Neural cell (in vitro differentiated cells): ENCODE results near the gene PTDSS2. TPM values are rescaled to one million over a fixed set of nuclear protein-coding genes. Genes with fewer than 3 reads are reported as not detected.

Experiments used
- H2AFZ ChIP-seq: fragments of 200-600, 300-800 bp; sonication (generic), shearing (Covaris generic); 2 replicates; pipeline ENCODE4 v1.6.0; 2014; ENCODE audit warnings: low read depth, mild to moderate bottlenecking, antibody characterized with exemption, low read length, moderate library complexity
- H3F3A ChIP-seq: fragments of 200-600 bp; shearing (Covaris generic); 2 replicates; pipeline ENCODE4 v1.6.1; 2016; ENCODE audit warnings: mild to moderate bottlenecking, moderate library complexity, mixed read lengths, antibody characterized with exemption, low read length; ENCODE audit not compliant: insufficient read depth, poor library complexity, severe bottlenecking
- H3K27ac ChIP-seq: fragments of 200-600, 300-800 bp; sonication (generic), shearing (Covaris generic); 2 replicates; pipeline ENCODE4 v1.5.1; 2014; ENCODE audit warnings: mild to moderate bottlenecking, low read length, moderate library complexity
- H3K27me3 ChIP-seq: fragments of 300-800, 200-600 bp; sonication (generic), shearing (Covaris generic); 2 replicates; pipeline ENCODE4 v1.6.0; 2014; ENCODE audit warnings: mild to moderate bottlenecking, low read depth, low read length, moderate library complexity; ENCODE audit not compliant: insufficient read depth
- H3K36me3 ChIP-seq: fragments of 300-800, 200-600 bp; sonication (generic), shearing (Covaris generic); 2 replicates; pipeline ENCODE4 v1.5.1; 2014; ENCODE audit warnings: mild to moderate bottlenecking, antibody characterized with exemption, low read length, moderate library complexity; ENCODE audit not compliant: insufficient read depth
- H3K4me2 ChIP-seq: fragments of 300-800, 200-600 bp; sonication (generic), shearing (Covaris generic); 2 replicates; pipeline ENCODE4 v1.6.0; 2014; ENCODE audit warnings: mild to moderate bottlenecking, low read length
- H3K4me3 ChIP-seq: fragments of 300-800, 200-600 bp; sonication (generic), shearing (Covaris generic); 2 replicates; pipeline ENCODE4 v1.5.1; 2014; ENCODE audit warnings: mild to moderate bottlenecking, low read length, moderate library complexity
- H3K79me2 ChIP-seq: fragments of 200-600 bp; shearing (Covaris generic); replicated peaks from 2 replicates; pipeline ENCODE4 v1.6.0; 2014; ENCODE audit warnings: mild to moderate bottlenecking, low read length, moderate library complexity; ENCODE audit not compliant: insufficient read depth
- H3K9ac ChIP-seq: fragments of 300-800, 200-600 bp; sonication (generic), shearing (Covaris generic); 2 replicates; pipeline ENCODE4 v1.6.1; 2016; ENCODE audit warnings: mild to moderate bottlenecking, low read length, mixed read lengths
- H3K9me2 ChIP-seq: fragments of 200-600 bp; shearing (Covaris generic); 2 replicates; pipeline ENCODE4 v1.6.1; 2016; ENCODE audit warnings: mild to moderate bottlenecking, low read length, mixed read lengths; ENCODE audit not compliant: insufficient read depth
- H3K9me3 ChIP-seq: fragments of 200-600, 300-800 bp; sonication (generic), shearing (Covaris generic); 2 replicates; pipeline ENCODE4 v1.6.1; 2016; ENCODE audit warnings: mild to moderate bottlenecking, mixed run types, low read length, moderate library complexity, mixed read lengths
- H4K20me1 ChIP-seq: fragments of 200-600 bp; shearing (Covaris generic); 2 replicates; pipeline ENCODE4 v1.6.1; 2016; ENCODE audit warnings: mild to moderate bottlenecking, mixed run types; ENCODE audit not compliant: insufficient read depth
- EP300 ChIP-seq: fragments of 450-650 bp; conservative IDR thresholded peaks from 2 replicates; pipeline ENCODE4 v1.6.1; 2014; ENCODE audit warnings: antibody characterized with exemption, mild to moderate bottlenecking, moderate library complexity; ENCODE audit not compliant: poor library complexity, severe bottlenecking
- EZH2 ChIP-seq: fragments of 200-600, 300-800 bp; shearing (Covaris generic), sonication (generic); IDR thresholded peaks from 2 replicates; pipeline ENCODE4 v1.6.1; 2014; ENCODE audit warnings: antibody characterized with exemption, low read length, borderline replicate concordance, mild to moderate bottlenecking; ENCODE audit not compliant: insufficient read depth, poor library complexity, severe bottlenecking
- MXI1 ChIP-seq: fragments of 450-650 bp; conservative IDR thresholded peaks from 2 replicates; pipeline ENCODE4 v1.6.1; 2014; ENCODE audit warnings: antibody characterized with exemption, mild to moderate bottlenecking; ENCODE audit not compliant: poor library complexity, severe bottlenecking
- POLR2AphosphoS5 ChIP-seq: IDR thresholded peaks from 2 replicates; pipeline ENCODE4 v1.6.1; 2012
- RAD21 ChIP-seq: fragments of 450-650 bp; conservative IDR thresholded peaks from 2 replicates; pipeline ENCODE4 v1.6.1; 2014; ENCODE audit warnings: antibody characterized with exemption, mild to moderate bottlenecking, moderate library complexity
- SMC3 ChIP-seq: fragments of 450-650 bp; conservative IDR thresholded peaks from 2 replicates; pipeline ENCODE4 v1.6.1; 2014; ENCODE audit warnings: antibody characterized with exemption, mild to moderate bottlenecking, moderate library complexity; ENCODE audit not compliant: poor library complexity
- TAF1 ChIP-seq: IDR thresholded peaks from 2 replicates; pipeline ENCODE4 v1.6.1; 2012; ENCODE audit warnings: low read depth
- polyA plus RNA-seq: library from polyadenylated mRNA; depleted of rRNA; stranded (reverse); fragments of >200 nt; gene quantifications from 2 replicates; pipeline ENCODE4 v1.2.3, GENCODE V29; 2014
- TF ChIP-seq, protein P1 (sequence below): fragments of 450-650 bp; IDR thresholded peaks from 2 replicates; pipeline ENCODE4 v1.5.1; 2014; ENCODE audit warnings: antibody characterized with exemption, mild to moderate bottlenecking, moderate library complexity; ENCODE audit not compliant: poor library complexity, severe bottlenecking
- TF ChIP-seq, protein P2 (sequence below): IDR thresholded peaks from 2 replicates; pipeline ENCODE4 v1.6.1; 2012; ENCODE audit warnings: borderline replicate concordance

PTDSS2 gene
- polyA plus RNA-seq, 1 donor from 2014 or later: 54.3 TPM

DNA sequence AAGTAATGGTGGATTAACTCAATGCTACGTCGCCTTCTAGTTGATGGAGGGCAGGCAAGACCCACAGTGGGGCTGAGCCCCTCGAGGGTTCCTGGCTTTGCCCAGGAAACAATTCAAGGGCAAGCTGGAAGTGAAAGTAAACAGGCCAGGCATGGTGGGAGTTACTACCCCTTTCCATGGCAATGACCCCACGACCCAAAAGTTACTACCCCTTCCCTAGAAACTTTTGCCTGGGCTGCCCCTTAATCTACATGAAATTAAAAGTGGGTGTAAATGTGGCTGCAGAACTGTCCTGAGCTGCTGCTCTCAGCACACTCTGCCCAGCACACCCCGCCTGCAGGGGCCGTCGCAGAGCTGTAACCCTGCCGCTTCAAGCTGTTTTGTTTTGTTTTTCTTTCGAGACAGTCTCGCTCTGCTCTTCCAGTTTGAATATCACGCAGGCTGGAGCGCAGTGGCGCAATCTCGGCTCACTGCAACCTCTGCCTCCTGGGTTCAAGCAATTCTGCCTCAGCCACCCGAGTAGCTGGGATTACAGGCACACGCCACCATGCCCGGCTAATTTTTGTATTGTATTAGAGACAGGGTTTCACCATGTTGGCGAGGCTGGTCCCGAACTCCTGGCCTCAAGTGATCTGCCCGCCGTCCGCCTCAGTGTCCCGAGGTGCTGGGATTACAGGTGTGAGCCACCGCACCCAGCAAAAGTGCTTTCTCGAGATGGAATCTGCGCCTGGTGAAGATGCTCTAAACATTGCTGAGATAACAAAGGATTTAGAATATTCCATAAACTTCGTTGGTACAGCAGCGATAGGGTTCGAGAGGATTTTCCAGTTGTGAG lies 62.9 kb downstream of the PTDSS2 start:
- H2AFZ ChIP-seq: no peak overlapping the region
- H3K9ac ChIP-seq: no peak overlapping the region

DNA sequence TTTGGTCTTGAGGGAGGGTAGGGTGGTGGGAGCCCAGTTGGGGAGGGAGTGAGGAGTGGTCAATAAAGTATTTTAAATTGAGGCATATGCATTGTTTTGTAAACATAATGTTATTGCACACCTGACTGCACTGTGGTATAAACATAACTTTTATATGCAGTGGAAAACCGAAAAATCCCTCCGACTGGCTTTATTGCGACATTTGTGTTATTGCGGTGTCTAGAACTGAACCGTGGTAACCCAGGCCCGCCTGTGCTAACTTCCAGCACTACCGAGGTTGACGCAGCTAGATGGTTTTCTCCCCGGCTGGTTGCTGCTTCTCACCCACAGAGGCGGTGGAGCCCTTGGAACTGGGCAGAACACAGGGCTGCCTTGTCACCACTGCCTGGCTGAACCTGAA lies 64.5 kb downstream of the PTDSS2 start:
- no peaks in the 10 kb centered on the region for H3K36me3 ChIP-seq
- no peaks in the 10 kb centered on the region for H3K27me3 ChIP-seq
- no peaks in the 10 kb centered on the region for H3K9me3 ChIP-seq
- H3F3A ChIP-seq: no peaks in the 10 kb centered on the region
- no peak overlapping the region for H3K9ac ChIP-seq
- no peak overlapping the region for H3K27ac ChIP-seq
- no peak overlapping the region for H3K4me2 ChIP-seq
- H3K4me3 ChIP-seq: no peak overlapping the region
- H4K20me1 ChIP-seq: no peaks in the 10 kb centered on the region
- no peaks in the 10 kb centered on the region for H3K9me2 ChIP-seq
- no peak overlapping the region for H2AFZ ChIP-seq
- TF ChIP-seq EP300 (no peak), TAF1 (no peak), MXI1 (no peak), POLR2AphosphoS5 (no peak), SMC3 (no peak), EZH2 (no peak), RAD21 (no peak)
- TF ChIP-seq, protein P1, sequence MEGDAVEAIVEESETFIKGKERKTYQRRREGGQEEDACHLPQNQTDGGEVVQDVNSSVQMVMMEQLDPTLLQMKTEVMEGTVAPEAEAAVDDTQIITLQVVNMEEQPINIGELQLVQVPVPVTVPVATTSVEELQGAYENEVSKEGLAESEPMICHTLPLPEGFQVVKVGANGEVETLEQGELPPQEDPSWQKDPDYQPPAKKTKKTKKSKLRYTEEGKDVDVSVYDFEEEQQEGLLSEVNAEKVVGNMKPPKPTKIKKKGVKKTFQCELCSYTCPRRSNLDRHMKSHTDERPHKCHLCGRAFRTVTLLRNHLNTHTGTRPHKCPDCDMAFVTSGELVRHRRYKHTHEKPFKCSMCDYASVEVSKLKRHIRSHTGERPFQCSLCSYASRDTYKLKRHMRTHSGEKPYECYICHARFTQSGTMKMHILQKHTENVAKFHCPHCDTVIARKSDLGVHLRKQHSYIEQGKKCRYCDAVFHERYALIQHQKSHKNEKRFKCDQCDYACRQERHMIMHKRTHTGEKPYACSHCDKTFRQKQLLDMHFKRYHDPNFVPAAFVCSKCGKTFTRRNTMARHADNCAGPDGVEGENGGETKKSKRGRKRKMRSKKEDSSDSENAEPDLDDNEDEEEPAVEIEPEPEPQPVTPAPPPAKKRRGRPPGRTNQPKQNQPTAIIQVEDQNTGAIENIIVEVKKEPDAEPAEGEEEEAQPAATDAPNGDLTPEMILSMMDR: no peak
- TF ChIP-seq, protein P2, sequence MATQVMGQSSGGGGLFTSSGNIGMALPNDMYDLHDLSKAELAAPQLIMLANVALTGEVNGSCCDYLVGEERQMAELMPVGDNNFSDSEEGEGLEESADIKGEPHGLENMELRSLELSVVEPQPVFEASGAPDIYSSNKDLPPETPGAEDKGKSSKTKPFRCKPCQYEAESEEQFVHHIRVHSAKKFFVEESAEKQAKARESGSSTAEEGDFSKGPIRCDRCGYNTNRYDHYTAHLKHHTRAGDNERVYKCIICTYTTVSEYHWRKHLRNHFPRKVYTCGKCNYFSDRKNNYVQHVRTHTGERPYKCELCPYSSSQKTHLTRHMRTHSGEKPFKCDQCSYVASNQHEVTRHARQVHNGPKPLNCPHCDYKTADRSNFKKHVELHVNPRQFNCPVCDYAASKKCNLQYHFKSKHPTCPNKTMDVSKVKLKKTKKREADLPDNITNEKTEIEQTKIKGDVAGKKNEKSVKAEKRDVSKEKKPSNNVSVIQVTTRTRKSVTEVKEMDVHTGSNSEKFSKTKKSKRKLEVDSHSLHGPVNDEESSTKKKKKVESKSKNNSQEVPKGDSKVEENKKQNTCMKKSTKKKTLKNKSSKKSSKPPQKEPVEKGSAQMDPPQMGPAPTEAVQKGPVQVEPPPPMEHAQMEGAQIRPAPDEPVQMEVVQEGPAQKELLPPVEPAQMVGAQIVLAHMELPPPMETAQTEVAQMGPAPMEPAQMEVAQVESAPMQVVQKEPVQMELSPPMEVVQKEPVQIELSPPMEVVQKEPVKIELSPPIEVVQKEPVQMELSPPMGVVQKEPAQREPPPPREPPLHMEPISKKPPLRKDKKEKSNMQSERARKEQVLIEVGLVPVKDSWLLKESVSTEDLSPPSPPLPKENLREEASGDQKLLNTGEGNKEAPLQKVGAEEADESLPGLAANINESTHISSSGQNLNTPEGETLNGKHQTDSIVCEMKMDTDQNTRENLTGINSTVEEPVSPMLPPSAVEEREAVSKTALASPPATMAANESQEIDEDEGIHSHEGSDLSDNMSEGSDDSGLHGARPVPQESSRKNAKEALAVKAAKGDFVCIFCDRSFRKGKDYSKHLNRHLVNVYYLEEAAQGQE: no peak
- no peaks in the 10 kb centered on the region for H3K79me2 ChIP-seq

More for the DNA sequence above, 62.9 kb downstream of the PTDSS2 start:
- no peak overlapping the region for H3K4me2 ChIP-seq
- H3K9me2 ChIP-seq: no peaks in the 10 kb centered on the region
- TF ChIP-seq TAF1 (no peak), EZH2 (no peak), POLR2AphosphoS5 (no peak), EP300 (no peak), MXI1 (no peak), SMC3 (no peak), RAD21 (no peak)
- TF ChIP-seq, protein P2: no peak
- TF ChIP-seq, protein P1: no peak
- H3K36me3 ChIP-seq: no peaks in the 10 kb centered on the region
- H4K20me1 ChIP-seq: no peaks in the 10 kb centered on the region
- no peaks in the 10 kb centered on the region for H3K27me3 ChIP-seq
- H3F3A ChIP-seq: no peaks in the 10 kb centered on the region
- no peaks in the 10 kb centered on the region for H3K9me3 ChIP-seq
- H3K79me2 ChIP-seq: no peaks in the 10 kb centered on the region
- H3K4me3 ChIP-seq: no peak overlapping the region
- no peak overlapping the region for H3K27ac ChIP-seq
